ENCODE results near the gene SND1. TPM values are rescaled to one million over a fixed set of nuclear protein-coding genes. Genes with fewer than 3 reads are reported as not detected.

The SND1 gene
- total and polyA plus RNA-seq, 4 donors = 59.4 to 214 (median 84.1) TPM

DNA sequence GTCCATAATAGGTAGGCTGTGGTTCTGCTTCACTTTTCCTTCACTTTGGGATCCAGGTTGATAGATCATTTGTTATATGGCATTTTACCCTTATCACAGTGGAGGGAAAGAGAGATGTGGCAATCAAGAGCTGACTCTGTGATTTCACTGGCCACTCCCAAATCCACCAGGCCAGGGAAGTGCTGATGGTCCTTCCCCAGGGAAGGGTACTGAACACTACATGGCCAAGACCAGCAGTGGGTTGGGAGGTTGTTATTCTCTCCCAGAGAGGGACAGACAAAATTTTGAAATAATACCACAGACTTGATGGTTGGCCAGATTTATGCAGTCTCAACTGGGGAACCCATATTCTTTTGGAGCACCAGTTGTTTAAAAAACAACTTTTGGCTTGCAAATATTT is 102.5 kb downstream of the SND1 start:
- H3K9me3 ChIP-seq (ENCODE audit: control insufficient read depth in 4 of 4, low read length in 3 of 4) = no peaks in the 10 kb centered on the region
- H3K27ac ChIP-seq (ENCODE audit: low read depth in 1 of 2, low read length in 2 of 2) = no peak overlapping the region
- no peak for DNase-seq (ENCODE audit: low spot score)
- no peak overlapping the region for H3K9ac ChIP-seq (ENCODE audit: low read depth in 1 of 2, low read length in 2 of 2)
- peaks cover 0 to 2% (median 0%) of the 10 kb centered on the region in 4 donors for H3K36me3 ChIP-seq (ENCODE audit: control insufficient read depth in 4 of 4, insufficient read depth in 3 of 4, low read depth in 1 of 4, low read length in 3 of 4)
- no peak for TF ChIP-seq HNF4G (IDR thresholded peaks at IDR 0.05)
- TF ChIP-seq NR2F2 (IDR thresholded peaks at IDR 0.05) = no peak
- TF ChIP-seq, protein P1, sequence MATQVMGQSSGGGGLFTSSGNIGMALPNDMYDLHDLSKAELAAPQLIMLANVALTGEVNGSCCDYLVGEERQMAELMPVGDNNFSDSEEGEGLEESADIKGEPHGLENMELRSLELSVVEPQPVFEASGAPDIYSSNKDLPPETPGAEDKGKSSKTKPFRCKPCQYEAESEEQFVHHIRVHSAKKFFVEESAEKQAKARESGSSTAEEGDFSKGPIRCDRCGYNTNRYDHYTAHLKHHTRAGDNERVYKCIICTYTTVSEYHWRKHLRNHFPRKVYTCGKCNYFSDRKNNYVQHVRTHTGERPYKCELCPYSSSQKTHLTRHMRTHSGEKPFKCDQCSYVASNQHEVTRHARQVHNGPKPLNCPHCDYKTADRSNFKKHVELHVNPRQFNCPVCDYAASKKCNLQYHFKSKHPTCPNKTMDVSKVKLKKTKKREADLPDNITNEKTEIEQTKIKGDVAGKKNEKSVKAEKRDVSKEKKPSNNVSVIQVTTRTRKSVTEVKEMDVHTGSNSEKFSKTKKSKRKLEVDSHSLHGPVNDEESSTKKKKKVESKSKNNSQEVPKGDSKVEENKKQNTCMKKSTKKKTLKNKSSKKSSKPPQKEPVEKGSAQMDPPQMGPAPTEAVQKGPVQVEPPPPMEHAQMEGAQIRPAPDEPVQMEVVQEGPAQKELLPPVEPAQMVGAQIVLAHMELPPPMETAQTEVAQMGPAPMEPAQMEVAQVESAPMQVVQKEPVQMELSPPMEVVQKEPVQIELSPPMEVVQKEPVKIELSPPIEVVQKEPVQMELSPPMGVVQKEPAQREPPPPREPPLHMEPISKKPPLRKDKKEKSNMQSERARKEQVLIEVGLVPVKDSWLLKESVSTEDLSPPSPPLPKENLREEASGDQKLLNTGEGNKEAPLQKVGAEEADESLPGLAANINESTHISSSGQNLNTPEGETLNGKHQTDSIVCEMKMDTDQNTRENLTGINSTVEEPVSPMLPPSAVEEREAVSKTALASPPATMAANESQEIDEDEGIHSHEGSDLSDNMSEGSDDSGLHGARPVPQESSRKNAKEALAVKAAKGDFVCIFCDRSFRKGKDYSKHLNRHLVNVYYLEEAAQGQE (IDR thresholded peaks at IDR 0.05) = no peak
- no peak for TF ChIP-seq FOXA2 (IDR thresholded peaks at IDR 0.05)
- no peak for TF ChIP-seq GABPA (IDR thresholded peaks at IDR 0.05 in 1 of 2, conservative IDR thresholded peaks at IDR 0.05 in 1 of 2)
- TF ChIP-seq SP1 (IDR thresholded peaks at IDR 0.05) = no peak
- TF ChIP-seq JUND (IDR thresholded peaks at IDR 0.05) = no peak
- TF ChIP-seq HNF4A (conservative IDR thresholded peaks at IDR 0.05) = no peak
- TF ChIP-seq, protein P2, sequence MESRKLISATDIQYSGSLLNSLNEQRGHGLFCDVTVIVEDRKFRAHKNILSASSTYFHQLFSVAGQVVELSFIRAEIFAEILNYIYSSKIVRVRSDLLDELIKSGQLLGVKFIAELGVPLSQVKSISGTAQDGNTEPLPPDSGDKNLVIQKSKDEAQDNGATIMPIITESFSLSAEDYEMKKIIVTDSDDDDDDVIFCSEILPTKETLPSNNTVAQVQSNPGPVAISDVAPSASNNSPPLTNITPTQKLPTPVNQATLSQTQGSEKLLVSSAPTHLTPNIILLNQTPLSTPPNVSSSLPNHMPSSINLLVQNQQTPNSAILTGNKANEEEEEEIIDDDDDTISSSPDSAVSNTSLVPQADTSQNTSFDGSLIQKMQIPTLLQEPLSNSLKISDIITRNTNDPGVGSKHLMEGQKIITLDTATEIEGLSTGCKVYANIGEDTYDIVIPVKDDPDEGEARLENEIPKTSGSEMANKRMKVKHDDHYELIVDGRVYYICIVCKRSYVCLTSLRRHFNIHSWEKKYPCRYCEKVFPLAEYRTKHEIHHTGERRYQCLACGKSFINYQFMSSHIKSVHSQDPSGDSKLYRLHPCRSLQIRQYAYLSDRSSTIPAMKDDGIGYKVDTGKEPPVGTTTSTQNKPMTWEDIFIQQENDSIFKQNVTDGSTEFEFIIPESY (IDR thresholded peaks at IDR 0.05) = no peak
- TF ChIP-seq RAD21 (IDR thresholded peaks at IDR 0.05) = no peak
- TF ChIP-seq, protein P3, sequence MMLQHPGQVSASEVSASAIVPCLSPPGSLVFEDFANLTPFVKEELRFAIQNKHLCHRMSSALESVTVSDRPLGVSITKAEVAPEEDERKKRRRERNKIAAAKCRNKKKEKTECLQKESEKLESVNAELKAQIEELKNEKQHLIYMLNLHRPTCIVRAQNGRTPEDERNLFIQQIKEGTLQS (IDR thresholded peaks at IDR 0.05) = no peak
- TF ChIP-seq EGR1 (IDR thresholded peaks at IDR 0.05; ENCODE audit: low read depth in 2 of 2) = no peak
- TF ChIP-seq RXRA (IDR thresholded peaks at IDR 0.05) = no peak
- TF ChIP-seq FOXA1 (IDR thresholded peaks at IDR 0.05) = no peak
- TF ChIP-seq, protein P4, sequence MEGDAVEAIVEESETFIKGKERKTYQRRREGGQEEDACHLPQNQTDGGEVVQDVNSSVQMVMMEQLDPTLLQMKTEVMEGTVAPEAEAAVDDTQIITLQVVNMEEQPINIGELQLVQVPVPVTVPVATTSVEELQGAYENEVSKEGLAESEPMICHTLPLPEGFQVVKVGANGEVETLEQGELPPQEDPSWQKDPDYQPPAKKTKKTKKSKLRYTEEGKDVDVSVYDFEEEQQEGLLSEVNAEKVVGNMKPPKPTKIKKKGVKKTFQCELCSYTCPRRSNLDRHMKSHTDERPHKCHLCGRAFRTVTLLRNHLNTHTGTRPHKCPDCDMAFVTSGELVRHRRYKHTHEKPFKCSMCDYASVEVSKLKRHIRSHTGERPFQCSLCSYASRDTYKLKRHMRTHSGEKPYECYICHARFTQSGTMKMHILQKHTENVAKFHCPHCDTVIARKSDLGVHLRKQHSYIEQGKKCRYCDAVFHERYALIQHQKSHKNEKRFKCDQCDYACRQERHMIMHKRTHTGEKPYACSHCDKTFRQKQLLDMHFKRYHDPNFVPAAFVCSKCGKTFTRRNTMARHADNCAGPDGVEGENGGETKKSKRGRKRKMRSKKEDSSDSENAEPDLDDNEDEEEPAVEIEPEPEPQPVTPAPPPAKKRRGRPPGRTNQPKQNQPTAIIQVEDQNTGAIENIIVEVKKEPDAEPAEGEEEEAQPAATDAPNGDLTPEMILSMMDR (IDR thresholded peaks at IDR 0.05; ENCODE audit: low read depth, low read length, missing input control) = no peak
- H3K4me3 ChIP-seq (ENCODE audit: low read depth in 1 of 3, low read length in 3 of 3) = no peak overlapping the region
- H3K27me3 ChIP-seq (ENCODE audit: control insufficient read depth in 4 of 4, insufficient read depth in 4 of 4, low read length in 3 of 4) = no peaks in the 10 kb centered on the region
- H3K4me1 ChIP-seq (ENCODE audit: control insufficient read depth in 4 of 4, insufficient read depth in 4 of 4, low read length in 3 of 4) = peaks cover 14 to 39% (median 35%) of the 10 kb centered on the region in 4 donors

DNA sequence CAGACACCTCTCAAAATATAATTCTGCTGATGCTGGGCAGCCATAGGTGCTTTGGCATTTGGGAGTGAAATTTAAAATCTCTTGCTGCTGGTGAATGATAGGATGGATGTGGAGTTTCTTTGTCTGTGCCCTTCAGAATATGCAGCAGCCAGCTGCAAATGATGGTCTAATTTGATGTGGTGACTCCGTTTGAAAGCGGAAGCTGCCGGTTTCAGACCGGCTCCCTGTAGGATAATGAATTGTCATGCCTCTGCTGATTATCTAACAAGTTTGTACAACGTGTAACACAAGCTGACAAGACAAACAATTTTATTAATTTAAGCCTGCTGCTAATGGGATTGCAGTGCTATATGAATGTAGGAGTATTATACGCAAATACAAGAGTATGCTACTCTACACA is 103.5 kb downstream of the SND1 start:
- Histone ChIP-seq H3K9me3 (ENCODE audit: control insufficient read depth in 4 of 4, low read length in 3 of 4) (no peaks in the 10 kb centered on the region), H3K9ac (ENCODE audit: low read depth in 1 of 2, low read length in 2 of 2) (no peak overlapping the region), H3K36me3 (ENCODE audit: control insufficient read depth in 4 of 4, insufficient read depth in 3 of 4, low read depth in 1 of 4, low read length in 3 of 4) (no peaks in the 10 kb centered on the region), H3K27me3 (ENCODE audit: control insufficient read depth in 4 of 4, insufficient read depth in 4 of 4, low read length in 3 of 4) (no peaks in the 10 kb centered on the region), H3K27ac (ENCODE audit: low read depth in 1 of 2, low read length in 2 of 2) (no peak overlapping the region), H3K4me3 (ENCODE audit: low read depth in 1 of 3, low read length in 3 of 3) (no peak overlapping the region), H3K4me1 (ENCODE audit: control insufficient read depth in 4 of 4, insufficient read depth in 4 of 4, low read length in 3 of 4) (peaks cover 14 to 48% (median 41%) of the 10 kb centered on the region in 4 donors)
- no peak for DNase-seq (ENCODE audit: low spot score)
- no peak for TF ChIP-seq NR2F2 (IDR thresholded peaks at IDR 0.05)
- TF ChIP-seq, protein P1 (IDR thresholded peaks at IDR 0.05) = no peak
- TF ChIP-seq SP1 (IDR thresholded peaks at IDR 0.05) = no peak
- TF ChIP-seq, protein P3 (IDR thresholded peaks at IDR 0.05) = no peak
- no peak for TF ChIP-seq HNF4A (conservative IDR thresholded peaks at IDR 0.05)
- TF ChIP-seq, protein P4 (IDR thresholded peaks at IDR 0.05; ENCODE audit: low read depth, low read length, missing input control) = no peak
- TF ChIP-seq GABPA (IDR thresholded peaks at IDR 0.05 in 1 of 2, conservative IDR thresholded peaks at IDR 0.05 in 1 of 2) = no peak
- TF ChIP-seq TAF1 (conservative IDR thresholded peaks at IDR 0.05) = no peak
- TF ChIP-seq JUND (IDR thresholded peaks at IDR 0.05) = no peak
- TF ChIP-seq RAD21 (IDR thresholded peaks at IDR 0.05) = no peak
- no peak for TF ChIP-seq FOXA1 (IDR thresholded peaks at IDR 0.05)
- 86% methylated on average over 6 of the region's 6 CpGs for WGBS

Data from liver (tissue), 9 donors.